Bronchial epithelial cell (primary cell): ENCODE measurements around the gene KCNMB2. TPM values are rescaled to one million over a fixed set of nuclear protein-coding genes. Genes with fewer than 3 reads are reported as not detected.
A peak's percentile ranks its signal among the peaks of the same experiment; 100 is the strongest.

Source experiments
- DNase-seq: peaks from one replicate; pipeline ENCODE4 v3.0.0-alpha.2; 2010; ENCODE audit warnings: low read depth
- FAIRE-seq: peaks from 2 replicates; lab custom pipeline; 2011; peaks lifted over from hg19 to GRCh38; lab: Jason Lieb, UNC
- H3K27me3 ChIP-seq: 2 replicates; pipeline ENCODE4 v1.5.1; 2011; ENCODE audit warnings: low read length; ENCODE audit not compliant: control insufficient read depth, insufficient read depth
- H3K36me3 ChIP-seq: 2 replicates; pipeline ENCODE4 v1.5.1; 2011; ENCODE audit warnings: low read length; ENCODE audit not compliant: control insufficient read depth, insufficient read depth
- H3K4me3 ChIP-seq: 2 replicates; pipeline ENCODE4 v1.5.1; 2011; ENCODE audit warnings: mild to moderate bottlenecking, low read depth, low read length, control low read depth
- total RNA-seq: library from RNA; depleted of rRNA; stranded (reverse); fragments of >200 nt; gene quantifications from 2 replicates; pipeline ENCODE4 v1.2.1, GENCODE V29; 2014
- TF ChIP-seq, protein P1 (sequence below): IDR thresholded peaks from 2 replicates; pipeline ENCODE4 v1.5.1; 2011; ENCODE audit warnings: mild to moderate bottlenecking, moderate library complexity, low read length, control low read depth, inconsistent platforms; ENCODE audit not compliant: insufficient read depth, severe bottlenecking

KCNMB2 gene
- total RNA-seq, 1 donor from 2014 or later: not detected

DNA sequence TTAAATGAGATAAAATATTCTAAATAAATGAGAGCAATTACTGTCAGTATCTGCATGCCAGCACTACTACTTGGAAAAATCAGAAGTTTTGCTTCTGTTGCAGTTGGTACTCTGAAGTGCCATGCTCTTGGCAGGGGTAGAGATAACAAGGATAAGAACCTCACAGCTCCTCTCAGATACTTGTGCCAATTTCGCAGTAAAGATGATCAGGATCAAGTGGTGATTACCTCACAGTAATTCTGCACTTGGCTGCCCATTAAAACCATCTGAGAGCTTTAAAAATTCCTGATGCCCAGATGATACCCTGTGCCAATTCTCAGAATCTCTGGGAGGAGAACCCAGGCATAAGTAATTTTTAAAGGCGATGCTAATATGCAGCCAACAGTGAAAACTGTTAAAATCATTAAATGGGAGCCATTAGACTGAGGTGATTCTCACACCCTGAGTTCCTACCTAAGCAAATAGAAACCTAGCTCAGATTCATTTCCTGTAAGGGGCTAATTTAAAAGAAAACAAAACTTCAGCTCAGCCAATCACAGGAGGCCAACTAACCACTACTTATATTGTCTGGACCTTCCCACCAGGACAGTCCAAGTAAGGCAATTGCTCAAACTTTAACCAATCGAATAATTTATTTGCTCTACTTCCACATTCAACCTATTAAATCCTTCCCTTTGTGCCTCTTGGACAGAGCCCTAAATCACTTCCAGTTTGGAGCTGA lies 171.2 kb downstream of the KCNMB2 start:
- TF ChIP-seq, protein P1, sequence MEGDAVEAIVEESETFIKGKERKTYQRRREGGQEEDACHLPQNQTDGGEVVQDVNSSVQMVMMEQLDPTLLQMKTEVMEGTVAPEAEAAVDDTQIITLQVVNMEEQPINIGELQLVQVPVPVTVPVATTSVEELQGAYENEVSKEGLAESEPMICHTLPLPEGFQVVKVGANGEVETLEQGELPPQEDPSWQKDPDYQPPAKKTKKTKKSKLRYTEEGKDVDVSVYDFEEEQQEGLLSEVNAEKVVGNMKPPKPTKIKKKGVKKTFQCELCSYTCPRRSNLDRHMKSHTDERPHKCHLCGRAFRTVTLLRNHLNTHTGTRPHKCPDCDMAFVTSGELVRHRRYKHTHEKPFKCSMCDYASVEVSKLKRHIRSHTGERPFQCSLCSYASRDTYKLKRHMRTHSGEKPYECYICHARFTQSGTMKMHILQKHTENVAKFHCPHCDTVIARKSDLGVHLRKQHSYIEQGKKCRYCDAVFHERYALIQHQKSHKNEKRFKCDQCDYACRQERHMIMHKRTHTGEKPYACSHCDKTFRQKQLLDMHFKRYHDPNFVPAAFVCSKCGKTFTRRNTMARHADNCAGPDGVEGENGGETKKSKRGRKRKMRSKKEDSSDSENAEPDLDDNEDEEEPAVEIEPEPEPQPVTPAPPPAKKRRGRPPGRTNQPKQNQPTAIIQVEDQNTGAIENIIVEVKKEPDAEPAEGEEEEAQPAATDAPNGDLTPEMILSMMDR: no peak
- FAIRE-seq: no peak
- Histone ChIP-seq H3K36me3 (no peaks in the 10 kb centered on the region), H3K4me3 (no peak overlapping the region), H3K27me3 (no peaks in the 10 kb centered on the region)
- peak; percentile 67 for DNase-seq

DNA sequence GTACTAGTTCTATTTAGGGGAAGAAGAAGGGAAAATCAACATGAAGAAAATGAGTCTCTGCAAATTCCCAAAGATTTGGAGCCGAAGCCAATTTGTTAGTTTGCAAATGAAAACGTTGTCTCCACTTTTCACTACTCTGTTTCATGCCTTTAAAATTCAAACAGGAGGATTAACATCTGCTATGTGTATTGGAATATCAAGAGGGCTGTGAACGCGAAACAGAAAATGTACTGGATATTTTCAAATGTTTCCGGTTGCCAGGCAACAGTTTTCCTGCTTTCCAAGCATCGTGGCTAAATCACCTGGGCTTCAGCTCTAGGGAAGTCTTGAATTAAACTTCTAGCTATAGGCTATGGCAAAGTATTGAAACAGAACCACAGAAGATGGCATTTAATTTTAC lies 172.8 kb downstream of the KCNMB2 start:
- TF ChIP-seq, protein P1: no peak
- peak; percentile 44 for DNase-seq
- Histone ChIP-seq H3K4me3 (no peak overlapping the region), H3K36me3 (no peaks in the 10 kb centered on the region), H3K27me3 (no peaks in the 10 kb centered on the region)
- no peak for FAIRE-seq

DNA sequence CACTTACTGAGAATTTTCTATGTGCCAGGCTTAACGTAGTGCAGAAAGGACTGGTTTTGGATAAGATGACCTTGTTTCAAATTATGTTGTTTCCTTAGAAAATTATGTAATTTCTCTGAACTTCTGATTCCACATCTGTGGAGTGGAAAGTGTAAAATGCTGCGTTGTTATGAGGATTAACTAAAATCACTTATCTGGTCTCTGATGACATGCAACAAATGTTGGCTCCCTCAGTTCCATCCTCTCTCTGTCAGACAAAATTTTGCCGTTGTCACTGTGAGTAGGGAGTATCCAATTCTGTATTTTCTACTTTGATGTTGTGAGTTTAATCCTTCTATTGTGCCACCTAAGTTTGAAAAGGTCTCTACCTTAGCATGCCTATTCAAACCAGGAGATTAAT lies 175.5 kb downstream of the KCNMB2 start:
- DNase-seq: no peak
- no peak for FAIRE-seq
- Histone ChIP-seq H3K27me3 (no peaks in the 10 kb centered on the region), H3K36me3 (no peaks in the 10 kb centered on the region), H3K4me3 (no peak overlapping the region)
- TF ChIP-seq, protein P1: no peak

DNA sequence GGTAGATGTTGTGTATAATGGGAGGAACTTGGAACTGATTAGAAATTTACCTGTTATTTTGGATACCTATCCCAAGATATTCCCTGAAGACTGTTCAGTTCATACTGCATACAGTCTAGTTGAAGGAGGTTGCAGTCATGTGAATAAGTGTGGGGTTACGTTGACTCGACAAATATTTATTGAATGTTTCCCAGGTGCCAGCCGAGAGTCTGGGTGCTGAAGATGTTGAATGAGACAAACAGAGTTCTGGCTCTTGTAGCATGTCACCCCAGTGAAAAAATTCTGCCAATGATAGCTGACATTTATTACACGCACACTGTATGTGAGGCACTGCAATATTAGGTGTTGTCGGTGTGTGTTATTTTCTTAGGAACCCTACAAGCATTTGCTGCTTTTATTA lies 176.0 kb downstream of the KCNMB2 start:
- no peaks in the 10 kb centered on the region for H3K36me3 ChIP-seq
- no peaks in the 10 kb centered on the region for H3K27me3 ChIP-seq
- TF ChIP-seq, protein P1: no peak
- H3K4me3 ChIP-seq: no peak overlapping the region
- FAIRE-seq (no peak), DNase-seq (no peak)

DNA sequence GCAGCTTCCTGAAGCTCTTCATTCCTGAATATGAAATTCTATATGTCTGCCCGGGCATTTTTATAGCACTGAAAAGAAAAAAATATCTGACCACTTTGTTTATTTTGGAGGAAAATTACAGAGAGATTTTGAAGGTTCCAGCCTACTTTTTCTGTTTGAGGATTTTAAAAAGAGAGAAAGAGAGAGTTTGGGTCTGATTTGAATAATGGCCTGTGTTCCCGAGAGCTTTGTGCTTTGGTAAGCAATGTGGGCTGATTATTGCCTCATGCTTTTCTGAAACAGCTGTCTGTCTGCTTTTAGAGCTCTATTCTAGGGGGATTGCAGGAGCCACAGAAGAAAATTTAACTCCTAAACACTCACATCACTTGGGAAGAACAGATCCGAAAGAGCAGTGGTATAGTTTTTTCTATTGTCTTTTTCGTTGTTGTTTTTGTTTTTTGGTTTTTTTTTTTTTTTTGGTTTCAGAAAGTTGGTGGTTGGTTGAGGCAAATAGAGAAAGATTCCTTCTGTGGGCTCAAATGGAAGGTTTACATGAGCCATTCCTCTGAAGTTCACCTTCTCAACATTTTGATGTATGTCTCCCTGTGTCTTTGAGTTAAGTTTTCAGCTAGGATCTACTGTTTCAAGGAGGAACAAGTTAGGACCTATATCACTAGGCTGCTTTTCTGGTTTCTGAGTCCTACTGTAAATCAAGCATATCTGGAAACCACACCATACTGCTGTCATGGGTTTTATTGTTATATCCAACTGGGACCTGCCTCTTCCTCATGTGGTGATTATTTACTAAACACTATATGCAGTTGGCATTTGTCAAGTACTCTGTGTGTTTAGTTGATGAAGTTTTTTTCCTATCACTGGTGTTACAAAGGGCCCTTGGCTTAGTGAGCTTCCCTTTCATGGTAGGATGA lies 178.9 kb downstream of the KCNMB2 start:
- FAIRE-seq (peak; percentile 50), DNase-seq (peak; percentile 76)
- TF ChIP-seq, protein P1: no peak

More for the DNA sequence above, 178.9 kb downstream of the KCNMB2 start:
- Histone ChIP-seq H3K27me3 (no peaks in the 10 kb centered on the region), H3K36me3 (no peaks in the 10 kb centered on the region), H3K4me3 (no peak overlapping the region)
